A549 treated with DMSO at 1 μM for 4 hours (cell line): Measurements from ENCODE around the gene RASA3. TPM values are rescaled to one million over a fixed set of nuclear protein-coding genes. Genes with fewer than 3 reads are reported as not detected.

Source experiments
- total RNA-seq: library from RNA; stranded (reverse); fragments of 200-300 nt; extraction: Qiagen RNA extraction; gene quantifications from 5 replicates; pipeline ENCODE4 v1.2.3, GENCODE V29; 2022; ENCODE audit warnings: low read depth

Gene RASA3
- total RNA-seq, result 11.8 to 14.3 TPM (median 13.8 TPM) in 5 replicates

GRCh38 chr13:114132419-114133121 lies at the start of gene RASA3:
Gene RASA3 (minus strand): TSS chr13:114132623. CDS start chr13:114132489, 134 bp downstream.

GRCh38 chr13:114179087-114179658 lies 46.8 kb upstream of the RASA3 start, which contains the start of gene CFAP97D2:
Gene CFAP97D2 (plus strand): TSS chr13:114179257. CDS start chr13:114179331, 74 bp downstream.

GRCh38 chr13:113973218-113974164 lies 158.9 kb downstream of the RASA3 start, which contains the start of gene C13orf46:
Gene C13orf46 (minus strand): TSS chr13:113974076. CDS start chr13:113973997, 79 bp downstream.

Other genes starting within 250 kb of the RASA3 start
- gene C13orf46, start 158.5 kb downstream of the RASA3 start, total RNA-seq, result 0.15 to 0.21 TPM (median 0.19 TPM) in 5 replicates
- not detected in 5 replicates for gene CFAP97D2, start 46.6 kb upstream of the RASA3 start, total RNA-seq
- gene CDC16, start 102.3 kb upstream of the RASA3 start, total RNA-seq, result 38.5 to 43.4 TPM (median 38.7 TPM) in 5 replicates
- 30.9 to 31.5 TPM (median 31.3 TPM) in 5 replicates for gene UPF3A, start 149.0 kb upstream of the RASA3 start, total RNA-seq
- gene CHAMP1, start 181.9 kb upstream of the RASA3 start, total RNA-seq, result 18.0 to 25.0 TPM (median 23.8 TPM) in 5 replicates